NB4 (cell line): ENCODE results near the gene PSG2.
"Not testable (repeated sequence)": the region's sequence is repeated elsewhere in the genome, so short reads cannot be mapped to it uniquely, and the experiment has no call there.

Experiments used
- DNase-seq: peaks from one replicate; pipeline ENCODE4 v3.0.0; 2010; ENCODE audit warnings: low read depth
- H3K4me3 ChIP-seq: one replicate; pipeline ENCODE4 v1.5.1; 2011; ENCODE audit warnings: mild to moderate bottlenecking, low read depth, low read length, moderate library complexity
- MYC ChIP-seq: IDR thresholded peaks from 2 replicates; pipeline ENCODE4 v1.6.1; 2011; ENCODE audit warnings: low read depth, low read length
- POLR2A ChIP-seq: IDR thresholded peaks from 2 replicates; pipeline ENCODE4 v1.6.1; 2011; ENCODE audit warnings: mild to moderate bottlenecking; ENCODE audit not compliant: insufficient read length; ENCODE audit errors: extremely low read depth
- TF ChIP-seq, protein P1 (sequence below): IDR thresholded peaks from one replicate; pipeline ENCODE4 v1.5.1; 2012; ENCODE audit warnings: low read depth, low read length
- TF ChIP-seq, protein P2 (sequence below): IDR thresholded peaks from 2 replicates; pipeline ENCODE4 v1.6.1; 2011; ENCODE audit warnings: low read depth, low read length

PSG2 gene

DNA sequence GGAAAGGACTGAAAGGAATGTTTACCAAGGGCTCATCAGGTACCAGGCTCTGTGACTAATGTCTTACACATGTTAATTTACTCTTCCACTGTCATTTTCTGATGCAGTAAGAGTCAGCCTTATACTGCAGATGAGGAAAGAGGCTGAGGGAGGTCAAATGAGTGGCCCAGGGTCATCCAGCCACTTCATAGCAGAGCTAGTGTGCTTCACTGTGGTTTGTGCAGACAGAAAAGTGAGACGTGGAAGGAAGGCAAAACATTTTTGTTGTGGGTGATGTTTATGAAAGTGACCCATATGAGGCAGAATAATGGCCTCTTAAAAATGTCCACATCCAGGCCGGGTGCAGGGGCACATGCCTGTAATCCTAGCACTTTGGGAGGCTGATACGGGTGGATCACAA, 22.2 kb downstream of the PSG2 start:
- H3K4me3 ChIP-seq, DNase-seq: not testable (repeated sequence)

GRCh38 chr19:43059482-43059881, 23.0 kb downstream of the PSG2 start:
- DNase-seq = not testable (repeated sequence)

GRCh38 chr19:43058440-43058839, 24.1 kb downstream of the PSG2 start:
- DNase-seq, H3K4me3 ChIP-seq: not testable (repeated sequence)

More at GRCh38 chr19:43059482-43059881, 23.0 kb downstream of the PSG2 start:
- not testable (repeated sequence) for H3K4me3 ChIP-seq

DNA sequence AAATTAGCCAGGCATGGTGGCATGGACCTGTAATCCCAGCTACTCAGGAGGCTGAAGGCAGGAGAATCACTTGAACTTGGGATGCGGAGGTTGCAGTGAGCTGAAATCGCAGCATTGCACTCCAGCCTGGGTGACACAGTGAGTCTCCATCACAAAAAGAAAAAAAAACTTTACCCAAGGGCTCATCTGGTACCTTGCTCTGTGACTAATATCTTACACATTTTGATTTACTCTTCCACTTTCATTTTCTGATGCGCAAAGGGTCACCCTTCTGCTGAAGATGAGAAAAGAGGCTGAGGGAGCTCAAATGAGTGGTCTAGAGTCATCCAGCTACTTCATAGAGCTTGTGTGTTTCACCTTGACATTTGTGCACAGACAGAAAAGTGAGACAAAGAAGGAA, 34.5 kb downstream of the PSG2 start:
- H3K4me3 ChIP-seq, DNase-seq: not testable (repeated sequence)

DNA sequence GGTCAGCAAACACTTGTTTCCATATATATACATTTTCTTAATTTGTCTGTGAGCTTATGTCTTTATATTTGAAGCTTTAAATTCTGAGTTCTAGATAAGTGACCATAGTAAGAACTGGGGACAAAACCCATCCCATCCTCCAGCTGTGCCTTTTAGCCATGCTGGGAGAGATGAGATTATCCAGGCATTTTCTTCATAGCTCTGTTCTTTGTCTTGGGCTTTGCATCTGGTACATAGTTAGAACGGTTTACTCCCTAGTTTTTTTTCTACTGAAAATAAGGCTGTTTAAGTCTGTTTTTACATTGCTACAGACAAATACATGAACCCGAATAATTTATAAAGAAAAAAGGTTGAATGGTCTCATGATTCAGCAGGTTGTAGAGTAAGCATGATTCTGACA, 35.9 kb downstream of the PSG2 start:
- not testable (repeated sequence) for DNase-seq, H3K4me3 ChIP-seq

DNA sequence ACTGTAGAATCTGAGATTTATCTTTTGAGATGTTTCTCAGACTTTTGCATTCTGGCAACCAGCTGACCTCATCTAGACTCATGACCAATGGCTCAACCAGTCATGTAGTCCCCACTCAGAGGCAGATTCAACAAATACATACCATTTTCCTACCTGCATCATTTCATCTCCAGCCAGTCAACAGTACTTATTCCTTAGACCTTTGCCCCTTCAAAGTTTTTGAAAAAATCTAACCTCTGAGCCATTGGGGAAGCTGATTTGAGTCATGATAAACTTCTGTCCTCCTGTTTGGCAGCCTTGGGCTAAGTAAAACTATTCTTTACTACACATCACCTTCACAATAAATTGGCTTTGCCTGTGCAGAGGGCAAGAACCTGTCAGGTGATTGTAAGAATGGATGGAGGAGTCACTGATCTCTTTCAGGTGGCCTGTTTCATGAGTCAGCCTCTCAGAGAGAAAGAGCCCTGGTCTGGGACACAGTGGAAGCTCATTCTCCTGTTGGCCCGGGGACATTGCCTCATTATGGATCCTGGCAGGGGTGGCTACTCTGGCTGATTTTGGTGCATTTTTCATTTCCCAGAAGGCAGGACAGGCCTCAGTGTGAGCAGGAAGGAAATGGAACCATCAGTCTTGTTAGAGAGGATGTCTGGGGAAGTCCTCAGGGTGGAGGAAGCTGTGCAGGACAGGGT, 38.9 kb downstream of the PSG2 start:
- not testable (repeated sequence) for DNase-seq

GRCh38 chr19:43031645-43032044, 50.9 kb downstream of the PSG2 start:
- not testable (repeated sequence) for H3K4me3 ChIP-seq
- TF ChIP-seq, protein P1, sequence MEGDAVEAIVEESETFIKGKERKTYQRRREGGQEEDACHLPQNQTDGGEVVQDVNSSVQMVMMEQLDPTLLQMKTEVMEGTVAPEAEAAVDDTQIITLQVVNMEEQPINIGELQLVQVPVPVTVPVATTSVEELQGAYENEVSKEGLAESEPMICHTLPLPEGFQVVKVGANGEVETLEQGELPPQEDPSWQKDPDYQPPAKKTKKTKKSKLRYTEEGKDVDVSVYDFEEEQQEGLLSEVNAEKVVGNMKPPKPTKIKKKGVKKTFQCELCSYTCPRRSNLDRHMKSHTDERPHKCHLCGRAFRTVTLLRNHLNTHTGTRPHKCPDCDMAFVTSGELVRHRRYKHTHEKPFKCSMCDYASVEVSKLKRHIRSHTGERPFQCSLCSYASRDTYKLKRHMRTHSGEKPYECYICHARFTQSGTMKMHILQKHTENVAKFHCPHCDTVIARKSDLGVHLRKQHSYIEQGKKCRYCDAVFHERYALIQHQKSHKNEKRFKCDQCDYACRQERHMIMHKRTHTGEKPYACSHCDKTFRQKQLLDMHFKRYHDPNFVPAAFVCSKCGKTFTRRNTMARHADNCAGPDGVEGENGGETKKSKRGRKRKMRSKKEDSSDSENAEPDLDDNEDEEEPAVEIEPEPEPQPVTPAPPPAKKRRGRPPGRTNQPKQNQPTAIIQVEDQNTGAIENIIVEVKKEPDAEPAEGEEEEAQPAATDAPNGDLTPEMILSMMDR = peak; percentile 1
- peak; percentile 0 for DNase-seq

More for the DNA sequence above, 38.9 kb downstream of the PSG2 start:
- not testable (repeated sequence) for H3K4me3 ChIP-seq

DNA sequence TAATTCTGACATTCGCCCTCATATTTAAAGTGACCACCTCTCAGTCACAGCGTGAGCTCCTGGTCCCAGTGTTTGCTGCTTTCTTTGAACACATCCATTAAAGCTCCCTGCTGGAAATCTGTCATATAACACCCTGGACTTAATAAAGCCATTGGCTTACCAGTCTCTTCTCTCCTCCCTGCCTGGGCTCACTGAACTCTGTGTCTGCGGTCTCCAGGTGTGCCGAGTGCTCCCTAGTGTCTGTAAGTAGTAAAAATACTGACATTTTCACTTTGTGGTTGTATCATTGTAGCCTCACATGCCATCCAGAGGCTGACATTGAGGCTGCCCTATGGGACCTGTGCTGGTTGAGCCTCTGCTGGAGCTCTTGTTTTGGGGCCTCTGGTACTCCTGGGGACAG, 53.6 kb downstream of the PSG2 start:
- TF ChIP-seq MYC (no peak), POLR2A (no peak)
- TF ChIP-seq, protein P2, sequence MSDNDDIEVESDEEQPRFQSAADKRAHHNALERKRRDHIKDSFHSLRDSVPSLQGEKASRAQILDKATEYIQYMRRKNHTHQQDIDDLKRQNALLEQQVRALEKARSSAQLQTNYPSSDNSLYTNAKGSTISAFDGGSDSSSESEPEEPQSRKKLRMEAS = no peak
- TF ChIP-seq, protein P1 = no peak
- no peak overlapping the region for H3K4me3 ChIP-seq
- no peak for DNase-seq

DNA sequence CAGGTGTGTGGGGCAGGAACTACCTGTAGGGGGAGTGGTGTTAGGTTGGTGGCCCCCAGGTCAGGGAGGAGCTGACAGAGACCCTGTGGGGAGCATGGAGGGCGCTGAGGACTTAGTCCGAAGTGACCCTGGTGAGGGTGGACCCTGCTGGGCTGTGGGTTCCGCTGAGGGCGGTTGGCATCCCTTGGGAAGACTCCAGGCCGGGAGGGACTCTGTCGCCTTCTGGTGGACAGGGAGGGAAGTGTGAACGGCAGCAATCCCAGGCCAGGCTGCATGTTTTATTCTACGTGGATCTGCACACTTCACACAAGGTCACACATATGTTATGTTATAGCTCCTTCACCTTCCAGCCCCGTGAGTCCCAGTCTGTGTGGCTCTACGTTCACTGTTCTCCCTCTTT, 54.5 kb downstream of the PSG2 start:
- not testable (repeated sequence) for H3K4me3 ChIP-seq, DNase-seq
- TF ChIP-seq, protein P1 = peak; percentile 28

DNA sequence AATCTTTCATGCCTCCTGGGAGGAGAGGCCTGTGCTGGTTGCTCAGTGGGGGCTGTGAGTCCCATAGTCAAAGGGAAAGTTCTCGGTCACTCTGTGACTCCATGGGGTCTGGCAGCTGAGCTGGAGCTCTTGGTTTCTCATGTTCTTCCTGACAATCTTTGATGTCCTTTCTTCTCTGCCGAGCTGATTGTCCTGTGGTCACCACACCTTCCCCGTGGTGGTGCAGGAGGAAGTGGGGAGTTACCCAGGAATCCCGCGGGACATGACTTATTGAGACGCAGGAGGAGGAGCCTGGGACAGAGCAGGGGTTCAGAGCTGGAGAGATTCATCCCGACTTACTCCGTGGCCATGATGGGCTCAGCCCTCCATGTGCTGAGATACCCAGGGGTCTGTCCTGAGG, 55.4 kb downstream of the PSG2 start:
- not testable (repeated sequence) for H3K4me3 ChIP-seq
- DNase-seq = peak; percentile 1

DNA sequence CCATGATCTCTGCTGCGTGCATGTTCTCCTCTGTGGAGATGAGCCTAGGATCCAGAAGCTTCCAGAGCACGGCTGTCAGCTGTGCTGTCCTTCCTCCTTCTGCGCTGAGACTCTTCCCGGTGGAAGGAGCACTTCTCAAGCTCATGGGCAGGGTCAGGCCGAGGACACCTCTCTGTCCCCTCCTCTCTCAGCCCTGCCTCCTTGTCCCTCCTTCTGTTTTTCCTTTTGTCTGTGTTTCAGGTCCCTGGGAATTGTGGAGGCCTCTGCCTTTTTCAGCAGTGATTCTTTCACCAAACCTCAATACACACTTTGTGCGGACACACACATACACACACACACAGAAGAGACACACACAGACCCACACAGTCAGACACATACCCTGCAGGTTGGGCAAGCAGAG, 56.1 kb downstream of the PSG2 start, which contains the start of gene PSG11:
TSS of gene PSG11 (minus strand) at position 101 of the 400 bp plus-strand sequence. CDS start at position 4, 97 bp downstream.
- not testable (repeated sequence) for DNase-seq, H3K4me3 ChIP-seq

DNA sequence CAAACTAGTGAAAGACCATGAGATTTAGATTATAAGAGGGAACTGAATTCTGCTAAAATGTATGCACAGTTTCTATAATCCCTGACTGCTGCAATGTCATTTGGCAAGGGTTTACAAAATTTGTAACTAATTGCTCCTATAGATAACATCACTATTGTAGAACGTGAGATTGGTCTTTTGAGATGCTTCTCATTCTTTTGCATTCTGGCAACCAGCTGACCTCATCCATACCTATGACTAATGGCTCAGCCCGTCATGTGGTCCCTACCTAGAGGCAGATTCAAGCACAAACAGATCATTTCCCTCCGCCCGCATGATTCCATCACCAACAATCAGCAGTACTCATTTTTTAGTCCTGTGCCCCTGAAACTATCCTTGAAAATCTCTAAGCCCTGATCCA, 60.4 kb downstream of the PSG2 start:
- not testable (repeated sequence) for DNase-seq, H3K4me3 ChIP-seq

GRCh38 chr19:43021629-43022028, 60.9 kb downstream of the PSG2 start:
- not testable (repeated sequence) for DNase-seq

DNA sequence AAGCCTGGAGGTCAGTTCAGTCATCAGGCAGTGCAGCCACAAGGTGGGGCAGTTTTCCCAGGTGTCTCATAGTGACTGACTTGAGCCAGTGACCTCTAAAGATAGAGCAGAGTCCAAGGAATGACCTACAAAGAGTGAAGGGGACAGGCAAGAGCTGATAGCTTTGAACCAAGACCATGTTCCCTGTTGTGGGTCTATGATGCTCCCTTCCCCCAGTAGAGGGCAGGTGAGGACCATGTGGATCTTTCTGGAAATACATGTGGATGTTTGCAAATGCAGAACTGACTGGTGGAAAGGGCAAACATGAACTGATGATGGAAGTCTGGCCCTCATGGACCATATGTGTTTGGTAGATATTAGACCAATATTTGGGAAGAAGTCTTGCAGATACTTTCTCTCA, 62.9 kb downstream of the PSG2 start:
- not testable (repeated sequence) for H3K4me3 ChIP-seq, DNase-seq

More at GRCh38 chr19:43021629-43022028, 60.9 kb downstream of the PSG2 start:
- H3K4me3 ChIP-seq = not testable (repeated sequence)
